Stimulated activated CD4-positive, alpha-beta T cell treated with anti-CD3 and anti-CD28 coated beads, Interleukin-2, amount 100 ng/mL, for 4 hours (primary cell): ENCODE data around the gene FN1.

Source experiments
- DNase-seq: peaks from one replicate; pipeline ENCODE4 v3.0.0-alpha.2; 2020; ENCODE audit warnings: low read depth

Gene FN1

GRCh38 chr2:215382480-215382879, 53.4 kb downstream of the FN1 start:
- DNase-seq, result no peak

- no peak for DNase-seq
These were observed 53.9 kb downstream of the FN1 start for GRCh38 chr2:215382011-215382410.

- DNase-seq, result no peak
These were observed 55.2 kb downstream of the FN1 start for GRCh38 chr2:215380699-215381098.

GRCh38 chr2:215379948-215380347, 55.9 kb downstream of the FN1 start:
- no peak for DNase-seq

- DNase-seq, result no peak
These were observed 56.8 kb downstream of the FN1 start for GRCh38 chr2:215379039-215379438.

GRCh38 chr2:215378045-215378444, 57.8 kb downstream of the FN1 start:
- no peak for DNase-seq

GRCh38 chr2:215377283-215377682, 58.6 kb downstream of the FN1 start:
- DNase-seq, result no peak

GRCh38 chr2:215376103-215376780, 59.6 kb downstream of the FN1 start:
- no peak for DNase-seq

- no peak for DNase-seq
These were observed 60.4 kb downstream of the FN1 start for GRCh38 chr2:215375467-215375830.

GRCh38 chr2:215374642-215375466, 61.0 kb downstream of the FN1 start:
- no peak for DNase-seq

GRCh38 chr2:215374002-215374401, 61.9 kb downstream of the FN1 start:
- DNase-seq, result no peak

- no peak for DNase-seq
These were observed 62.8 kb downstream of the FN1 start for GRCh38 chr2:215372968-215373649.

GRCh38 chr2:215371915-215372897, 63.7 kb downstream of the FN1 start:
- no peak for DNase-seq

- no peak for DNase-seq
These were observed 65.5 kb downstream of the FN1 start for GRCh38 chr2:215370112-215370965.

GRCh38 chr2:215369181-215369760, 66.6 kb downstream of the FN1 start:
- DNase-seq, result no peak

- DNase-seq, result no peak
These were observed 67.4 kb downstream of the FN1 start for GRCh38 chr2:215368493-215368809.

GRCh38 chr2:215367662-215368492, 68.0 kb downstream of the FN1 start:
- no peak for DNase-seq

- no peak for DNase-seq
These were observed 69.3 kb downstream of the FN1 start for GRCh38 chr2:215366440-215367032.

GRCh38 chr2:215365184-215365658, 70.6 kb downstream of the FN1 start:
- no peak for DNase-seq
